Heart left ventricle (tissue), 13 donors: Measurements from ENCODE around the gene SERPINA12.

Experiments
- POLR2A ChIP-seq, 2 donors: fragments of 450-650 bp; IDR thresholded peaks; one replicate each; pipeline ENCODE4 v1.6.1; 2017; ENCODE audit warnings: antibody characterized with exemption in 2 of 2, mild to moderate bottlenecking in 2 of 2, moderate library complexity in 2 of 2
- TF ChIP-seq, protein P1 (sequence below), 12 donors: fragments of 200-600 bp; sonication (generic) in 4 of 12; IDR thresholded peaks; one replicate each; pipeline versions ENCODE4 v1.5.0 to v1.8.0; 2018 to 2022; ENCODE audit warnings: antibody characterized with exemption in 12 of 12, mild to moderate bottlenecking in 5 of 12
- donor health status: ischemic (EF 13 %, LVEDD 7.1; RV severe dilation, severe dysfunction).
- donor health status: DM: no; HTN: yes; CAD: no.
- donor health status: DM: no; HTN: no; CAD: no.
- donor health status: ischemic (EF 25% LVEDD 6.9; RV normal size, moderate dysfunction).
- donor health status: ischemic (EF 25% LVEDD 5.7; RV mildly dilated, moderate dysfunction).
- donor health status: ischemic (EF 35%, LVEDD 5.7; RV mildly dilated, moderate dysfunction).
- donor health status: nonischemic (EF 11% LVEDD 7.7; RV severe dilation, severe dysfunction).
- donor health status: DM: yes; HTN: yes; CAD: no.
- donor health status: PGD.
- donor health status: ischemic (EF 29% LVEDD 5.4; RV normal size, mild dysfunction).
- donor health status: nonischemic (EF 23%, LVEDD 6.1; RV moderate dilation, normal function).

- TF ChIP-seq, protein P1, sequence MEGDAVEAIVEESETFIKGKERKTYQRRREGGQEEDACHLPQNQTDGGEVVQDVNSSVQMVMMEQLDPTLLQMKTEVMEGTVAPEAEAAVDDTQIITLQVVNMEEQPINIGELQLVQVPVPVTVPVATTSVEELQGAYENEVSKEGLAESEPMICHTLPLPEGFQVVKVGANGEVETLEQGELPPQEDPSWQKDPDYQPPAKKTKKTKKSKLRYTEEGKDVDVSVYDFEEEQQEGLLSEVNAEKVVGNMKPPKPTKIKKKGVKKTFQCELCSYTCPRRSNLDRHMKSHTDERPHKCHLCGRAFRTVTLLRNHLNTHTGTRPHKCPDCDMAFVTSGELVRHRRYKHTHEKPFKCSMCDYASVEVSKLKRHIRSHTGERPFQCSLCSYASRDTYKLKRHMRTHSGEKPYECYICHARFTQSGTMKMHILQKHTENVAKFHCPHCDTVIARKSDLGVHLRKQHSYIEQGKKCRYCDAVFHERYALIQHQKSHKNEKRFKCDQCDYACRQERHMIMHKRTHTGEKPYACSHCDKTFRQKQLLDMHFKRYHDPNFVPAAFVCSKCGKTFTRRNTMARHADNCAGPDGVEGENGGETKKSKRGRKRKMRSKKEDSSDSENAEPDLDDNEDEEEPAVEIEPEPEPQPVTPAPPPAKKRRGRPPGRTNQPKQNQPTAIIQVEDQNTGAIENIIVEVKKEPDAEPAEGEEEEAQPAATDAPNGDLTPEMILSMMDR (IDR thresholded peaks at IDR 0.05), result no peak
- TF ChIP-seq POLR2A (IDR thresholded peaks at IDR 0.05), result no peak
Observed at GRCh38 chr14:94461526-94462218, 47.6 kb downstream of the SERPINA12 start.
